ENCODE results near the gene AKT1S1.

DNA sequence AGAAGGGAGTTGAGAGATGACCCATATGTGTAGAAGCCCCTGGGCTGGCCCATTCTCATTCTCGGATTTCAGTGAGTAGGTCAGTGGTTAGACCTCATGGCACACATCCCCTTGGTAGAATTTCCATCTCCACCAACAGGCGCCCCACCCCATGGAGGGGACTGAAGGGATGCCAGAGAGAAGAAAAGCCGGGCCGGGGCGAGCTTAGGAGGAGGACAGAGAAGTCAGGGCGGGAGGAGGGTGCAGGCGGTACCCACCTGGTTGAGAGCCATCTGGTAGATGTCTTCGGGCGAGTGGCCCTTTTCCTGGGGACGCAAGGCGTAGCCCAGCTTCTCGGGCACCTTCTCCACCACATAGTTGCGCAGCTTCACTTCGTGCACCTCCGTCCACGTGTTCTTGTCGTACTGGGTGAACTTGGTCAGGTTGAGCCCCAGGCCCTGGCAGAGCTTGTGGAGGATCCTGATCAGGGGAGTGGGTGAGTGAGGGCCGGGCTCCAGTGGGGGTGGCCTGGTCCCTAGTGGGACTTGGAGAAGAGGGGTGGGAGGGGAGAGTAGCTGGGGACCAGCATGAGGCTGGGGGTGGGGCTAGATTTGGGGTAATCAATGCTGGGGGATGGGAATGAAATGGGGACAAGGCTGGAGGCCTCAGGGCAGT lies 17.0 kb upstream of the AKT1S1 start:
- TF ChIP-seq GATA2 (IDR thresholded peaks at IDR 0.05; ENCODE audit: low read depth, low read length), result no peak
- no peak for TF ChIP-seq GATA3 (IDR thresholded peaks at IDR 0.05; ENCODE audit: low read depth, low read length)
